GM19239 (cell line): Measurements from ENCODE around the gene ECM2.

Source experiments
- DNase-seq: peaks from one replicate; pipeline ENCODE4 v3.0.0; 2011; ENCODE audit warnings: low spot score; ENCODE audit not compliant: insufficient read length
- FAIRE-seq: peaks from 2 replicates; lab custom pipeline; 2011; peaks lifted over from hg19 to GRCh38; lab: Jason Lieb, UNC

The ECM2 gene

DNA sequence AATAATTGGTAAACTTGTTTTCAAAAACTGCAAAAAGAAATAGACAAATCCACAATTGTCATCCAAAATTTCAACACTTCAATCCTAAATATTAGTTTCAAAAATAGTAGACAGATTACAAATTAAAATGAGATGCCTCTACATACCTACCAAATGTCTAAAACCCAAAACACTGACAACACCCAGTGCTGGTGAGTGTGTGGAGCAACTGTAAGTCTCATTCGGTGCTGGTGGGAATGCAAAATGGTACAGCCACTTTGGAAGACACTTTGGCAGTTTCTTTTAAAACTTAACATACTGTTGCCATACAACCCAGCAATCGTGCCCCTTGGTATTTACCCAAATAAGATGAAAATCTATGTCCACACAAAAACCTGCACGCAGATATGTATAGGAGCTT lies 6.7 kb downstream of the ECM2 start:
- FAIRE-seq (no peak), DNase-seq (no peak)

GRCh38 chr9:92528522-92528849 lies 7.3 kb downstream of the ECM2 start:
- DNase-seq (no peak), FAIRE-seq (no peak)

DNA sequence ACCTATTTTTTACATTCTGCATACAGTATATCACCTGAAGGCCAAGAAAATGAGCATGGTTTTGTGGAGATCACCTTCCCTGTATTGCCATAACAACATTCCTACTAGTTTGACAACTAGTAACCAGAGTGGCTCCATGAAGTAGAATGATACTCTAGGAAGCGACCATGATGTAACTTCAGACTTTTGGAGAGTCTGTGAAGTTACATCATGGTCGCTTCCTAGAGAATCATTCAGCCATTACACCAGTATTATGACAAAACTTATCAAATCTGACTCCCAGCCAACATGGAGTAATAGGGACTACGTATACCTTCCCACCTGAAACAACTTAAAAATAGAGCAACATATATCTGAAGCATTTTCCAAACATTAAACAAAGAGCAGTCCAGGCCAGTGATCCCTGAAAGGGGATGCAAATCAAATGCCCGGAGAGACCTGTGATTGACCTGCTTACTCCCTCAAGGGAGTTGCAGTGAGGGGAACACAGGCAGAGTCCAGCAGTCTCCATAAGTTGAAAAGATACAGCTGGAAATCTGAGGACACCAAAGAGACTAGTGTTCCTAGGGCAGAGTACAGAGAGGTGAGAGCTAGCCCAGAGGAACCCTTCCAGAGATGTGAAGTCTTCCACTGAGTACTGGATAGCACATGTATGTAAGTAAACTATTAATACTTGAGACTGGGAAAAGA lies 7.8 kb downstream of the ECM2 start:
- DNase-seq (no peak), FAIRE-seq (no peak)

GRCh38 chr9:92527291-92527828 lies 8.4 kb downstream of the ECM2 start:
- DNase-seq (no peak), FAIRE-seq (no peak)

DNA sequence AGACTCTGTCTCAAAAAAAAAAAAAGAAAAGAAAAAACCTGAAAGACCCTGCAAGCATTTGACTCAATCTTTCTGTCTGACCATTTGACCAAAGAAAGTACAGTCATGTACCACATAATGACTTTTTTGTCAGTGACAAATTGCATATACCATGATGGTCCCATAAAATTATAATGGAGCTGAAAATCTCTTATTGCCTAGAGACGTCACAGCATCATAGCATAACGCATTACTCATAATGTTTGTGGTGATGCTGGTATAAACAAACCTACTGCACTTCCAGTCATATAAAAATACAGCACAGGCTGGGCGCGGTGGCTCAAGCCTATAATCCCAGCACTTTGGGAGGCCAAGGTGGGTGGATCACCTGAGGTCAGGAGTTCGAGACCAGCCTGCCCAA lies 10.5 kb downstream of the ECM2 start:
- FAIRE-seq (no peak), DNase-seq (no peak)

DNA sequence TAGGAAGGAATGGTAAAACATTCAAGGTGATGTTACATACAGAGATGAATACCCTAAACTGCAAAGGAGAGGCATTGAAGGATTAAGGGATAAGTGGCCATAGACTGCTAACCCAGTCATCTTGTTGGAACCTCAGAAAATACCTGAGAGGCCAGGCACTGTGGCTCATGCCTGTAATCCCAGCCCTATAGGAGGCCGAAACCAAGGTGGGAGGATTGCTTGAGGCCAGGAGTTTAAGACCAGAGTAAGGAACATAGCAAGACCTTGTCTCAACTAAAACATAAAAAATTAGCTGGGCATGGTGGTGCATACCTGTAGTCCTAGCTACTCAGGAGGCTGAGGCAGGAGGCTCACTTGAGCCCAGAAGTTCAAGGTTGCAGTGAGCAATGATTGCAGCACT lies 10.9 kb downstream of the ECM2 start:
- no peak for FAIRE-seq

DNA sequence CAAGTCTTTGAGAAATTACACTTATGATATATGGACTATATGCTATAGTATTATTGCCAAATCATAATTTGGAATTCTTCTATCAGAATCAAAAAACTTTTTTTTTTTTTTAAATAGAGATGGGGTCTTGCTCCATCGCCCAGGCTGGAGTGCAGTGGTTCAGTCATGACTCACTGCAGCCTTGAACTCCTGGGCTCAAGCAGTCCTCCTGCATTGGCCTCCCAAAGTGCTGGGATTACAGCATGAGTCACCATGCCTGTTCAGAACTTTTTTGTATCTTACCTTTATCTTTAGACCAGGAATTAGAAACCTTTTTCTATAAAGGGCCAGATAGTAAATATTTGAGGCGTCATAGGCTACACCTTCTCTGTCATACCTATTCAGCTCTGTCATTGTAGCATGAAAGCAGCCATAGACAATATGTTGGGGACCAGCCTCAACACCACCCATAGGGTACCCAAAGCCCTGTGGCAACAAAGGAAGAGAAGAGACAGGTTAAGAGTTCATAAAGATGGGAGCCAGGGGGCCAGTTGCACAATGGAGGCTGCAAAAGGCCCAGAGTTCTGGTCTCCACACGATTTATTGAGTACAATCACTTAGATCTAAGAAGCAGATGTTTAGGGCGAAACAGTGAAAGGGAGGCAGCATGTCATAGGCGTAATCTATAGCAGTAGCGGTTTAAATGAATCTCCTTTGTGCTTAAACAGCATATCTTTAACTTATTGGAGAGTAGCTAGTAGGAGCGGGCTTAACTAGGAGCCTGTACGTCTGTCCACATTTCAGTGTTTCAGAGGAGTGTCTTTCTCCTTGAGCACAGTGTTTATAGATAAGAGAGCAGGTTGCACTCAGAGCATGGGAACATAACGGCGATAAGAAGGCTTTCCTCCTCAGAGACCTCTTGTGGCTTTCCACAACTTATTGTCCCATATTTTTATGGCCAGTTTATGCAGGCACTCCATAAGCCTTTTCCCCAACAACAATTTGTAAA lies 12.5 kb downstream of the ECM2 start:
- DNase-seq, result no peak
- no peak for FAIRE-seq

More for the DNA sequence above, 10.9 kb downstream of the ECM2 start:
- DNase-seq, result no peak

GRCh38 chr9:92520837-92521236 lies 15.0 kb downstream of the ECM2 start:
- DNase-seq (no peak), FAIRE-seq (no peak)

DNA sequence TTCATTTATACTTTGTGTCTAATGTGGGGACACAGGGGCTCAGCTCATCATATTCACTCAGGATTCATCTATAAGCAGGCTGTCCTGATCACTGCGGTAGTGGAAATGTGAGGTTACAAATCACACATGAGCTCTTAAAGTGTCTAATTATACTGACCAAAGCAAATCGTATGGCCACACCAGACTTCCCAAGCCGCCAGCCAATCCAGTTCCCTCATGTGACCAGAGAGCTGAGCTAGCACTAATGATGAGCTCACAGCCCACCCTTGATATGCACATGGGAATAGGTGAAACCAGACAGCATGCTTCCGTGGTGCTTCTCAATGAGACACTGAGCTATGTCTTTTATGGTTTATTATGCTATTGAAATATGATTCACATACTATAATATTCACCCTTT lies 17.6 kb downstream of the ECM2 start:
- FAIRE-seq, result no peak
- no peak for DNase-seq

DNA sequence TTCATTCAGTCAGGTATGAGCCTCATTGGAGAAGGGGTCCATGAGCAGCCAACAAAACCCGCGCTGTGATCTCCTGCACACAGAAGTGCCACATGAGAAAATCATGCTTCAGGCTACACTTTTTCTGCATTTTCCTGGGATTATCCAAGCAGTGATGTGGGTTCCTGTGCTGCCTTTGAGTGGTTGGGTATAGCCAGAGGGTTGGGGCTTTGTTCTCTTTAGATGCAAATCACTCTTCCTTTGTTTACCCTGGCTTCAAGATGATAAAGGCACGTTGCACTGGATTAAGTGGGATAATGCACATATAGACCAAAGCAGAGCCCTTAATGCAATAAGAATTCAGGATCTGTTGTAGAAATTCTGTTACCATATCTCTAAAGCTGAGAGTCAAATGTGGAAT lies 18.7 kb downstream of the ECM2 start:
- DNase-seq (no peak), FAIRE-seq (no peak)

DNA sequence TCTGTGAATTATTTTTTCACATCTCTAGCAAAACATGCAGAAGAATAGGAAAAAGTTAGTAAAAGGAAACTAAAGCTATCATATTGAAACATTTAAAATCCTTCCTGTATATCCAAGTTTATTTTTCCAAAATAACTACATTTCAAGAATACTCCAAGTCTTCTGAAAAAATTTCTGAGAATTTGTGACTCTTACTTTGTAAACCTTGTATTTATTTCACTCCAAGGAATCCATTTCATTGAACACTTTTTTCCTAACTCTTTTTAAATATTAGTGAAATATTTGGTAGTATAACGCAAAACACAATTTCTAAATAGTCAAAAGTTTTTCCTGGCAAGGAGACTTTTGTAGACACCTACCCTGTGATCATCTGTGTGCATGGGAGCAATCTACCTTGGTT lies 19.3 kb downstream of the ECM2 start:
- FAIRE-seq (no peak), DNase-seq (no peak)

- no peak for FAIRE-seq
- no peak for DNase-seq
These were observed 21.2 kb downstream of the ECM2 start for GRCh38 chr9:92514635-92515034.

GRCh38 chr9:92513349-92513748 lies 22.4 kb downstream of the ECM2 start:
- FAIRE-seq, result no peak
- DNase-seq, result no peak

DNA sequence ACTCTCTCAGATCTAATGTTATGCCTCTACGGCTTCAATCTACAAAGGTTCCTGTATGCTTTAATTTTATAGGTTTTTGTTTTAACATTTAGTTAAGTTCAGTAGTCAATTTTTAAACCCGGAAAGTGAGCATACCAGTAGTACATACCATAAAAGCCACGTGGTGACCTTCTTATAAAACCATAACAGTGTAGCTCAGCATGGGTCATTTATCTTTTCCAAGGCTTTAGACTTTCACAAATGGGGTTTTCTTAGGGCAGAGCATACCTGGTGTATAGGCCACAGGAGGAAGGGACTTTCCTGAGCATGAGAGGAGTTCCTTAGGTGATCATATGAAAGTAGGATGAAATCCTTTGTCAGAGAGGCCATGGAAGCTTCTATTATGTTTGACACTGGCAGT lies 23.2 kb downstream of the ECM2 start:
- no peak for DNase-seq
- FAIRE-seq, result no peak

- no peak for DNase-seq
- no peak for FAIRE-seq
These were observed 25.0 kb downstream of the ECM2 start for GRCh38 chr9:92510747-92511146.

DNA sequence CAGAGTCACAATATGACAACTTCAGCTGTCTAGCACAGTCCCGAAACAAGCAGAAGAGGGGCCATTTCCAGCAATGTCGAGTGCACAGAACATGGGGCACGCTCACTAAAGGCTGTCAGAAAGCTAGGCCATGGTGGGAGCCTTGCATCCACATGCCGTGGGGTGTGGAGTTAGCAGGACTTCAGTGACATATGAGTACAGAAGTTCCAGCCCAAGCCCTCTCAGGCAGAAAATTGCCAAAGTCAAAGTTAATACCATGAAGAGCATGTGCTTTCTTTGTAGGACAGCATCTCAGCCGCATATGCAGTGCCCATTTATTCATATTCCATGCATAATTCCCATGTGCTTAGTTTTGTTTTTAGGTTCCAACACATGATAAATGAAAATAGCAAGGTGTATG lies 26.7 kb downstream of the ECM2 start:
- DNase-seq, result no peak
- FAIRE-seq, result no peak

DNA sequence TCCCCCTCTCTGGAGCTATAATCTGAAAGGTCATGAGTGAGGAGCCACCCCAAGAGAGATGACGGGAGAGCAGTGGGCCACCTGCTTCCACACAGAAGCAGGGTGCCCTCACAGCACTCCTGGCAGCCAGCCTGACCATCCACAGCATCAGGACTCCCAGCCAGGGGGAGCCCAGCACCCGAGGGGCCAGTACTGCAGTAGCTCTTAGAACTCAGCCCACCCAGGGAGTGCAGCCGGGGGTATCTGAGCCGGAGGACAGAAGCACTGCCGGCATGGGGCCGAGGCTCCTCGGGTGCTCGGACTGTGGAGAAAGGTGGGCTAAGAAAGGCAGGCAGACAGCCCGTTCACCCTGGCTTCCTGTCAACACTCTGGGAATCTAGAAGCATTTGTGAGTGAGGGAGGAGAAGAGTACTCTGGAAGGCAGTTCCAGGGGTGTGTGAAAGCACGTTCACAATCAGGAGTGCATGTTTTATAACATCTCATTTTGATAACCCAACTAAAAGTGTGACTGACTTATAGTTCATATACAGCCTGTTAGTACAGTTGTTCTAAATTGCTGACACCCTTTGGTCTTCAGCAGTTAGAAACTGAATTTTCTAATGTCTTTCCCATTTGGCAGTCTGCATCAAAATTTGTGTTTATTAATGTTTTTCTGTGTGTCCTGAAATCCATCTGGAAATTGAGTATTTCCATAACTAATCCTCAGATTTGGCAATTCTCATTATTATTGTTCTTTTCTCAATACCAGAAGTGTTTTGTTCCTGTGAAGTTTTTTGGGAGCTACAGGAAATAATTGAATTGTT lies 27.6 kb downstream of the ECM2 start:
- DNase-seq (no peak), FAIRE-seq (no peak)

DNA sequence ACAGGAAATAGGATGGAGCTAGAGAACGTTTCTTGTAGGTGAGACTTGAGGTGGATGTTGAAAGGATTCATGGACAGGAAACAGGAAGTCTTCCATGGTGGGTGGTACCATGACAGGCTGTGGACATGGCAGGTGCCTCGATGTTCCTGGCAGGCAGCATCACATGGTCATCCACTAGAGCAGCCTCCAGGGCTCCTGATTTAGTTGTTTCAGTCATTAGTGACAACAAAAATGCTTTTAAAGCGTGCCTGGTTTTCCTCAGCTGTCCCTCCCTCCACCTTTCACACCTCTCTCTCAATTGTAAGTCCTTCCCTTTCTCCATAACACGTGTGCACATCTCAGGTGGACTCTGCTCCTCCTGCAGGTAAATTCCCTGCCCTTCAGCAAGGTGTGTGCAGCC lies 28.3 kb downstream of the ECM2 start:
- DNase-seq (no peak), FAIRE-seq (no peak)

GRCh38 chr9:92507005-92507404 lies 28.8 kb downstream of the ECM2 start:
- FAIRE-seq (no peak), DNase-seq (no peak)

- DNase-seq, result no peak
- no peak for FAIRE-seq
These were observed 29.5 kb downstream of the ECM2 start for GRCh38 chr9:92506184-92506857.
